ENCODE results near the gene SEMA6D. TPM values are rescaled to one million over a fixed set of nuclear protein-coding genes. Genes with fewer than 3 reads are reported as not detected.

Gene SEMA6D
- total RNA-seq, 1 donor = 3.0 TPM

GRCh38 chr15:47678040-47678439, 39.3 kb upstream of the SEMA6D start:
- no peak overlapping the region for H3K4me3 ChIP-seq (ENCODE audit: low read depth, low read length)
- DNase-seq (ENCODE audit: low read depth) = no peak
- no peak for TF ChIP-seq CTCF (IDR thresholded peaks at IDR 0.05; ENCODE audit: insufficient read depth, low read depth, low read length)

- no peak overlapping the region for H3K4me3 ChIP-seq (ENCODE audit: low read depth, low read length)
- DNase-seq (ENCODE audit: low read depth) = no peak
- no peak for TF ChIP-seq CTCF (IDR thresholded peaks at IDR 0.05; ENCODE audit: insufficient read depth, low read depth, low read length)
These were observed 34.6 kb upstream of the SEMA6D start for GRCh38 chr15:47682661-47683060.

- no peak for TF ChIP-seq CTCF (IDR thresholded peaks at IDR 0.05; ENCODE audit: insufficient read depth, low read depth, low read length)
- DNase-seq (ENCODE audit: low read depth) = peak; percentile 6
These were observed 32.0 kb upstream of the SEMA6D start for GRCh38 chr15:47685141-47685870.

GRCh38 chr15:47688573-47689086, 28.7 kb upstream of the SEMA6D start:
- no peak overlapping the region for H3K4me3 ChIP-seq (ENCODE audit: low read depth, low read length)
- peak; percentile 51 for DNase-seq (ENCODE audit: low read depth)
- TF ChIP-seq CTCF (IDR thresholded peaks at IDR 0.05; ENCODE audit: insufficient read depth, low read depth, low read length) = no peak

More at GRCh38 chr15:47685141-47685870, 32.0 kb upstream of the SEMA6D start:
- no peak overlapping the region for H3K4me3 ChIP-seq (ENCODE audit: low read depth, low read length)

- no peak for TF ChIP-seq CTCF (IDR thresholded peaks at IDR 0.05; ENCODE audit: insufficient read depth, low read depth, low read length)
- H3K4me3 ChIP-seq (ENCODE audit: low read depth, low read length) = no peak overlapping the region
- DNase-seq (ENCODE audit: low read depth) = no peak
These were observed 27.6 kb upstream of the SEMA6D start for GRCh38 chr15:47689660-47690059.

- DNase-seq (ENCODE audit: low read depth) = no peak
- no peak for TF ChIP-seq CTCF (IDR thresholded peaks at IDR 0.05; ENCODE audit: insufficient read depth, low read depth, low read length)
- no peak overlapping the region for H3K4me3 ChIP-seq (ENCODE audit: low read depth, low read length)
These were observed 25.4 kb upstream of the SEMA6D start for GRCh38 chr15:47691882-47692281.

Measured in fibroblast of villous mesenchyme (primary cell).